ENCODE data around the gene COMP.

DNA sequence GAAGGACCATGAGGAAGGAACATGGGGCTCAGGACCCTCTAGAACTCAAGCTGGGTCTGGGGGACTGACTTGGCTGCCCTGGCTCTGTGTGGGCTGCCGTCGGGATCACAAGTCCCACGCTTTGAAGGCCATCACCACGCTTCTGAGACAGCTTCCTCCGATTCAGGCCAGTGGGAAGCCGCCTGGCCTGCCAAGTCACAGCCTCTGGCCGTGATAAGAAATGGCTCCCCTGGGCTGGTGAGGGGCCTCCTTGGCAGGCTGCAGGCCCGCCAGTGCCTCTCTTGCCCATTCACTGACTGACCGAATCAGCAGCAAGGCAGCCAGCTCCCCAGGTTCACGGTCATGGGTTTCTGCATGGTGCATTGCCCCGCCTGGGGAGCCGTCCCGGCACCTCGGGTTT, 48.8 kb downstream of the COMP start:
- TF ChIP-seq, protein P1, sequence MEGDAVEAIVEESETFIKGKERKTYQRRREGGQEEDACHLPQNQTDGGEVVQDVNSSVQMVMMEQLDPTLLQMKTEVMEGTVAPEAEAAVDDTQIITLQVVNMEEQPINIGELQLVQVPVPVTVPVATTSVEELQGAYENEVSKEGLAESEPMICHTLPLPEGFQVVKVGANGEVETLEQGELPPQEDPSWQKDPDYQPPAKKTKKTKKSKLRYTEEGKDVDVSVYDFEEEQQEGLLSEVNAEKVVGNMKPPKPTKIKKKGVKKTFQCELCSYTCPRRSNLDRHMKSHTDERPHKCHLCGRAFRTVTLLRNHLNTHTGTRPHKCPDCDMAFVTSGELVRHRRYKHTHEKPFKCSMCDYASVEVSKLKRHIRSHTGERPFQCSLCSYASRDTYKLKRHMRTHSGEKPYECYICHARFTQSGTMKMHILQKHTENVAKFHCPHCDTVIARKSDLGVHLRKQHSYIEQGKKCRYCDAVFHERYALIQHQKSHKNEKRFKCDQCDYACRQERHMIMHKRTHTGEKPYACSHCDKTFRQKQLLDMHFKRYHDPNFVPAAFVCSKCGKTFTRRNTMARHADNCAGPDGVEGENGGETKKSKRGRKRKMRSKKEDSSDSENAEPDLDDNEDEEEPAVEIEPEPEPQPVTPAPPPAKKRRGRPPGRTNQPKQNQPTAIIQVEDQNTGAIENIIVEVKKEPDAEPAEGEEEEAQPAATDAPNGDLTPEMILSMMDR (conservative IDR thresholded peaks at IDR 0.05) = no peak
- no peak for TF ChIP-seq EZH2 (IDR thresholded peaks at IDR 0.05; ENCODE audit: low read depth)
